ENCODE data around the gene ADRB2.

Gene ADRB2

GRCh38 chr5:148831590-148832565 is 5.5 kb downstream of the ADRB2 start:
- no peak for DNase-seq

- no peak for DNase-seq
These were observed 6.7 kb downstream of the ADRB2 start for GRCh38 chr5:148833122-148833521.

- DNase-seq = no peak
These were observed 7.5 kb downstream of the ADRB2 start for GRCh38 chr5:148833925-148834324.

- DNase-seq = no peak
These were observed 8.3 kb downstream of the ADRB2 start for GRCh38 chr5:148834689-148835088.

GRCh38 chr5:148836272-148837250 is 10.2 kb downstream of the ADRB2 start:
- no peak for DNase-seq

GRCh38 chr5:148837383-148837782 is 11.0 kb downstream of the ADRB2 start:
- DNase-seq = no peak

- no peak for DNase-seq
These were observed 11.9 kb downstream of the ADRB2 start for GRCh38 chr5:148838357-148838756.

- no peak for DNase-seq
These were observed 13.5 kb downstream of the ADRB2 start for GRCh38 chr5:148839960-148840359.

- DNase-seq = no peak
These were observed 14.1 kb downstream of the ADRB2 start for GRCh38 chr5:148840531-148840930.

- DNase-seq = no peak
These were observed 15.1 kb downstream of the ADRB2 start for GRCh38 chr5:148841519-148841918.

GRCh38 chr5:148842161-148842560 is 15.8 kb downstream of the ADRB2 start:
- no peak for DNase-seq

- DNase-seq = no peak
These were observed 17.3 kb downstream of the ADRB2 start for GRCh38 chr5:148843510-148844318.

GRCh38 chr5:148844433-148845280 is 18.2 kb downstream of the ADRB2 start:
- no peak for DNase-seq

- no peak for DNase-seq
These were observed 20.5 kb downstream of the ADRB2 start for GRCh38 chr5:148846930-148847329.

GRCh38 chr5:148847456-148847855 is 21.0 kb downstream of the ADRB2 start:
- DNase-seq = no peak

- DNase-seq = no peak
These were observed 22.1 kb downstream of the ADRB2 start for GRCh38 chr5:148848393-148849031.

- DNase-seq = no peak
These were observed 23.1 kb downstream of the ADRB2 start for GRCh38 chr5:148849461-148849860.

- no peak for DNase-seq
These were observed 24.4 kb downstream of the ADRB2 start for GRCh38 chr5:148850836-148851235.

- no peak for DNase-seq
These were observed 27.5 kb downstream of the ADRB2 start for GRCh38 chr5:148853868-148854267.

- DNase-seq = no peak
These were observed 29.0 kb downstream of the ADRB2 start for GRCh38 chr5:148855249-148856008.
